Subcutaneous abdominal adipose tissue (tissue), 5 donors: Measurements from ENCODE around the gene UQCRC1.

Experiments
- H3K27ac ChIP-seq: one replicate; pipeline ENCODE4 v1.7.0; 2013; ENCODE audit warnings: low read depth, mild to moderate bottlenecking, inconsistent platforms, low read length, moderate library complexity
- H3K27me3 ChIP-seq, 5 donors: one replicate each; pipeline ENCODE4 v1.7.0; 2013; ENCODE audit warnings: low read length in 5 of 5, inconsistent platforms in 1 of 5; ENCODE audit not compliant: control insufficient read depth in 5 of 5, insufficient read depth in 4 of 5
- H3K36me3 ChIP-seq, 5 donors: one replicate each; pipeline ENCODE4 v1.7.0; 2013; ENCODE audit warnings: low read length in 5 of 5; ENCODE audit not compliant: control insufficient read depth in 5 of 5, insufficient read depth in 5 of 5
- H3K4me1 ChIP-seq, 5 donors: one replicate each; pipeline ENCODE4 v1.7.0; 2013; ENCODE audit warnings: low read length in 5 of 5, mild to moderate bottlenecking in 3 of 5, moderate library complexity in 1 of 5; ENCODE audit not compliant: control insufficient read depth in 5 of 5, insufficient read depth in 5 of 5
- H3K4me3 ChIP-seq, 5 donors: one replicate each; pipeline ENCODE4 v1.7.0; 2013; ENCODE audit warnings: low read length in 5 of 5, low read depth in 1 of 5
- H3K9ac ChIP-seq, 5 donors: one replicate each; pipeline ENCODE4 v1.7.0; 2013; ENCODE audit warnings: low read length in 5 of 5, mild to moderate bottlenecking in 4 of 5, moderate library complexity in 3 of 5
- H3K9me3 ChIP-seq, 5 donors: one replicate each; pipeline ENCODE4 v1.7.0; 2013; ENCODE audit warnings: low read length in 5 of 5; ENCODE audit not compliant: control insufficient read depth in 5 of 5
- donor health status: healthy.
- donor health status: healthy.
- donor health status: healthy.
- donor health status: healthy.
- donor health status: healthy.

UQCRC1 gene

DNA sequence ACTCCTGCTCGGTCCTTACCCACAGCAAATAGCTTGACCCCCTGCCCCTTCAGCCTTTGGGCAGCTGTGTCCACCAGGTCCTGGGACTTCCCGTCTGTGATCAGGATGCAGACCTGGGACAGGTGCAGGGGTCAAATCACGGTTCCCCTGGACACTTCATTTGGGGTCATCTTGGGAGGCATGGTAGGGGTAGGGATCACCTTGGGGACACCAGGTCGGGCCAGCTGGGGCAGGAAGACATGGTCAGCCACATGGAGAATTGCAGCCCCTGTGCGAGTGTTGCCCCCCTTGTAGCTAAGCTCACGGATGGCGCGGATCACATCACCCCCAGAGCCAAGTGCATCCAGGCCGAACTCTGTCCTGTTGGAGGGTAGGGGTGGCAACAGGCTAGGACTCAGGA is 16.1 kb downstream of the UQCRC1 start:
- H3K27me3 ChIP-seq, result peaks cover 13 to 28% (median 24%) of the 10 kb centered on the region in 5 donors
- H3K36me3 ChIP-seq, result peaks cover 0 to 13% (median 10%) of the 10 kb centered on the region in 5 donors
- H3K9ac ChIP-seq, result no peak overlapping the region
- H3K4me3 ChIP-seq, result no peak overlapping the region
- peaks cover 2 to 17% (median 8%) of the 10 kb centered on the region in 5 donors for H3K4me1 ChIP-seq
- no peaks in the 10 kb centered on the region for H3K9me3 ChIP-seq
- no peak overlapping the region for H3K27ac ChIP-seq

DNA sequence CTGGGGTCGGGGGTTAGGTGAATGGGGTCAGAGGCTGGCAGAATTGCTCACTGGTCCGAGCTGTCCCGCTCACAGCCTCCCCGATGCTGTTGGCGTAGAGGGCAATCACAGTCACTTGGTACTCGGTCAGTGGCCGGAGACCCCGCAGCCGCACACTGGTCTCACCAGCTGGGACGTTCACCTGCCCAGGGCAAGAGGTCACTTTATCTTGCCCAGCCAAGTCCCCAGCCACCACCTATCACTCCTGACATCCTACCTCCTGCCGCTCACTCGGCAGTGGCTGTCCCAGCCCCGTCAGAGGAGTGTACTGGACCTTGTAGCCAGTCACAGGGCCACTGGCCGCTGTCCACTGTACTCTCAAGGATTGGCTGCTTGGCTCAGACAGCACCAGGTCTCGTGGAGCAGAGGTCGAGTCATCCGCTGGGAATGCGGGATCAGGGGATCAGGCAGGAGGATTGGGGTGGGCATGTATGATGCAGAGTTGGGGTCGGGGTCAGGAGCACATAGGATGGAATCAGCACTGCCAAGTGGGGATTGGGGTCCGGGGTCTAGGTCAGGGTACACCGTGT is 16.8 kb downstream of the UQCRC1 start:
- no peaks in the 10 kb centered on the region for H3K9me3 ChIP-seq
- peaks cover 2 to 14% (median 8%) of the 10 kb centered on the region in 5 donors for H3K4me1 ChIP-seq
- no peak overlapping the region for H3K4me3 ChIP-seq
- no peak overlapping the region for H3K9ac ChIP-seq
- H3K27me3 ChIP-seq, result peaks cover 13 to 28% (median 24%) of the 10 kb centered on the region in 5 donors
- H3K27ac ChIP-seq, result no peak overlapping the region
- H3K36me3 ChIP-seq, result peaks cover 0 to 6% (median 2%) of the 10 kb centered on the region in 5 donors

DNA sequence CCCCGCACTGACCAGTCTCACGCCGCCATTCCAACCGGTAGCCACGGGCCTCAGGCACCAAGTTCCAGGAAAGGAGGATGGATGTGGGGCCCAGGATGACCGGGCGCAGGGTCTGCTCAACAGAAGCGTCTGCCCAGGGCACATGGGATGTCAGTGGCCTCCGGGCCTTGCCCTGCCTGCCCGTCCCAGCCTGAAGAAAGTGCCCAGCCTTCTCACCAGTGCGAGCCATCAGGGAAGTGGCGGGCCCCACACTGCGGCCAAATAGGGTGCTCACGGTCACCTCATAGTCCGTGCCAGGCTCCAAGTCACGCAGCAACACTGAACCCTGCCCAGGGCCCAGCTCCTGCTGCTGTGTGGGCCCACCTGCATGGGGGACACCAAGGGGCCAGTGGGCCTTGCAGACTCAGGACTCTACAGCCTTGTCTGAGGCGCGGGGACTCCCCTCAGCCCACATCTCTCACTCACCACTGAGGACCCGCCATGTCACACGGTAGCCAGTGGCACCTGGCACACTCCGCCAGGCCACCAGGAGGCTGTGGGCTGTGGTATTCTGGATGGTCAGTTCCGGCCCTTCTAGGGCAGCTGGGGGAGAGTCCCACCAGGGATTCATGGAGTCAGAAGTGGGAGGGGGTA is 17.4 kb downstream of the UQCRC1 start:
- H3K4me1 ChIP-seq, result peaks cover 2 to 10% (median 8%) of the 10 kb centered on the region in 5 donors
- H3K27me3 ChIP-seq, result peaks cover 13 to 28% (median 24%) of the 10 kb centered on the region in 5 donors
- H3K36me3 ChIP-seq, result no peaks in the 10 kb centered on the region
- no peak overlapping the region for H3K27ac ChIP-seq
- H3K9me3 ChIP-seq, result no peaks in the 10 kb centered on the region
- no peak overlapping the region for H3K9ac ChIP-seq
- no peak overlapping the region for H3K4me3 ChIP-seq

- no peak overlapping the region for H3K9ac ChIP-seq
- H3K4me1 ChIP-seq, result peaks cover 2 to 10% (median 8%) of the 10 kb centered on the region in 5 donors
- H3K9me3 ChIP-seq, result no peaks in the 10 kb centered on the region
- H3K4me3 ChIP-seq, result no peak overlapping the region
- no peaks in the 10 kb centered on the region for H3K36me3 ChIP-seq
- H3K27me3 ChIP-seq, result peaks cover 13 to 28% (median 24%) of the 10 kb centered on the region in 5 donors
- no peak overlapping the region for H3K27ac ChIP-seq
These were observed 18.0 kb downstream of the UQCRC1 start for GRCh38 chr3:48591436-48591835.

GRCh38 chr3:48588230-48588629 is 21.2 kb downstream of the UQCRC1 start:
- no peak overlapping the region for H3K27ac ChIP-seq
- H3K4me3 ChIP-seq, result no peak overlapping the region
- H3K4me1 ChIP-seq, result no peaks in the 10 kb centered on the region
- H3K27me3 ChIP-seq, result peaks cover 0 to 10% (median 6%) of the 10 kb centered on the region in 5 donors
- H3K36me3 ChIP-seq, result no peaks in the 10 kb centered on the region
- no peak overlapping the region for H3K9ac ChIP-seq
- H3K9me3 ChIP-seq, result no peaks in the 10 kb centered on the region

DNA sequence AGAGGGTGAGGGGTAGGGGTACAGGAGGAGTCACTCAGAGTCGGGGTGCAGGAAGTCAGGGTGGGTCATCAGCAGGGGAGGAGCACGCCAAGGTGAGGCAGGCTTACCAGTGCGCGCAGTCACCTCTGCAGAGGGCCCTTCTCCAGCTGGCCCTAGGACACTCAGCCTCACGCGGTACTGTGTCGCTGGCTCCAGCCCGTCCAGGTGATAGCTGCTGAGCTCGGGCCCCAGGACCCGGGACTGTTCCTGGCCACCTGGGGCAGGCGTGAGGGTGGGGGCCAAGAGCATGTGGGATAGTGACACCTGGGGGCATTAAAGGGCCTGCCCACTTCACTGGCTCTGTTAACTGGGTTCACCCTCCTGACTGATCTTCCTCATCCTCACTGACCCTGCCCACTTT is 21.8 kb downstream of the UQCRC1 start:
- Histone ChIP-seq H3K36me3 (no peaks in the 10 kb centered on the region), H3K9me3 (no peaks in the 10 kb centered on the region), H3K4me1 (no peaks in the 10 kb centered on the region), H3K27me3 (peaks cover 0 to 7% (median 6%) of the 10 kb centered on the region in 5 donors), H3K9ac (no peak overlapping the region), H3K27ac (no peak overlapping the region), H3K4me3 (no peak overlapping the region)

GRCh38 chr3:48585411-48585810 is 24.0 kb downstream of the UQCRC1 start:
- Histone ChIP-seq H3K4me1 (no peaks in the 10 kb centered on the region), H3K27me3 (peaks cover 0 to 6% (median 5%) of the 10 kb centered on the region in 5 donors), H3K4me3 (no peak overlapping the region), H3K9ac (no peak overlapping the region), H3K36me3 (no peaks in the 10 kb centered on the region), H3K9me3 (no peaks in the 10 kb centered on the region), H3K27ac (no peak overlapping the region)

GRCh38 chr3:48584836-48585235 is 24.6 kb downstream of the UQCRC1 start:
- Histone ChIP-seq H3K27ac (no peak overlapping the region), H3K4me3 (no peak overlapping the region), H3K9ac (no peak overlapping the region), H3K36me3 (no peaks in the 10 kb centered on the region), H3K9me3 (no peaks in the 10 kb centered on the region), H3K27me3 (peaks cover 0 to 6% (median under 1%) of the 10 kb centered on the region in 5 donors), H3K4me1 (no peaks in the 10 kb centered on the region)

GRCh38 chr3:48581621-48582481 is 27.6 kb downstream of the UQCRC1 start:
- Histone ChIP-seq H3K27ac (no peak overlapping the region), H3K9me3 (no peaks in the 10 kb centered on the region), H3K27me3 (no peaks in the 10 kb centered on the region), H3K9ac (no peak overlapping the region), H3K36me3 (no peaks in the 10 kb centered on the region), H3K4me3 (no peak overlapping the region), H3K4me1 (no peaks in the 10 kb centered on the region)

- Histone ChIP-seq H3K9me3 (no peaks in the 10 kb centered on the region), H3K36me3 (no peaks in the 10 kb centered on the region), H3K4me1 (no peaks in the 10 kb centered on the region), H3K4me3 (no peak overlapping the region), H3K27ac (no peak overlapping the region), H3K9ac (no peak overlapping the region), H3K27me3 (no peaks in the 10 kb centered on the region)
These were observed 32.8 kb downstream of the UQCRC1 start for GRCh38 chr3:48576647-48577046.
